Skin of body (tissue), 2 donors: ENCODE results near the gene CGB5. TPM values are rescaled to one million over a fixed set of nuclear protein-coding genes. Genes with fewer than 3 reads are reported as not detected.
"Not testable (repeated sequence)": the region's sequence is repeated elsewhere in the genome, so short reads cannot be mapped to it uniquely, and the experiment has no call there.

Experiments used
- DNase-seq: peaks from one replicate; lab custom pipeline; 2025; lab: John Stamatoyannopoulos, UW
- total RNA-seq: library from RNA; depleted of rRNA; stranded (reverse); fragments of >200 nt; gene quantifications from one replicate; pipeline ENCODE4 v1.2.3, GENCODE V29; 2014

CGB5 gene
- total RNA-seq, 1 donor from 2014 or later: not detected

GRCh38 chr19:49020931-49021895 lies 22.4 kb upstream of the CGB5 start:
- DNase-seq: no peak

- no peak for DNase-seq
These were observed 21.5 kb upstream of the CGB5 start for GRCh38 chr19:49022116-49022515.

- DNase-seq: not testable (repeated sequence)
These were observed 19.4 kb upstream of the CGB5 start, which contains the start of gene CGB3 for GRCh38 chr19:49024233-49024632. TSS of gene CGB3 (minus strand) at chr19:49024333. CDS start at chr19:49023971, 362 bp downstream.

GRCh38 chr19:49025088-49025487 lies 18.6 kb upstream of the CGB5 start:
- not testable (repeated sequence) for DNase-seq

GRCh38 chr19:49025599-49025998 lies 18.0 kb upstream of the CGB5 start:
- DNase-seq: not testable (repeated sequence)

- DNase-seq: not testable (repeated sequence)
These were observed 15.0 kb upstream of the CGB5 start for GRCh38 chr19:49028686-49029085.

GRCh38 chr19:49029749-49030148 lies 13.9 kb upstream of the CGB5 start:
- not testable (repeated sequence) for DNase-seq

- DNase-seq: not testable (repeated sequence)
These were observed 13.3 kb upstream of the CGB5 start for GRCh38 chr19:49030323-49030722.

- DNase-seq: not testable (repeated sequence)
These were observed 11.9 kb upstream of the CGB5 start, which contains the start of gene CGB2 for GRCh38 chr19:49031642-49032301. TSS of gene CGB2 (plus strand) at chr19:49031890. CDS start at chr19:49032096, 206 bp downstream.

GRCh38 chr19:49036815-49037214 lies 6.8 kb upstream of the CGB5 start, which contains the start of gene CGB1:
TSS of gene CGB1 (minus strand) at chr19:49036895. CDS start at chr19:49036711, 184 bp downstream.
- DNase-seq: not testable (repeated sequence)

GRCh38 chr19:49038111-49038510 lies 5.5 kb upstream of the CGB5 start:
- not testable (repeated sequence) for DNase-seq

GRCh38 chr19:49038557-49039276 lies 4.9 kb upstream of the CGB5 start:
- not testable (repeated sequence) for DNase-seq

GRCh38 chr19:49039736-49040135 lies 3.9 kb upstream of the CGB5 start:
- not testable (repeated sequence) for DNase-seq

- DNase-seq: no peak
These were observed 1.5 kb upstream of the CGB5 start for GRCh38 chr19:49042177-49042576.

GRCh38 chr19:49042666-49043065 lies 982 bp upstream of the CGB5 start:
- DNase-seq: not testable (repeated sequence)

GRCh38 chr19:49049011-49049410 lies 5.4 kb downstream of the CGB5 start, which contains the start of gene CGB8:
TSS of gene CGB8 (minus strand) at chr19:49049111. CDS start at chr19:49048739, 372 bp downstream.
- DNase-seq: not testable (repeated sequence)

- not testable (repeated sequence) for DNase-seq
These were observed 6.2 kb downstream of the CGB5 start for GRCh38 chr19:49049834-49050233.

GRCh38 chr19:49050376-49051033 lies 6.9 kb downstream of the CGB5 start:
- DNase-seq: not testable (repeated sequence)

- DNase-seq: no peak
These were observed 12.7 kb downstream of the CGB5 start for GRCh38 chr19:49056101-49056901.
